Measurements from ENCODE around the gene PIWIL1. TPM values are rescaled to one million over a fixed set of nuclear protein-coding genes. Genes with fewer than 3 reads are reported as not detected.

The PIWIL1 gene
- total RNA-seq, 4 donors from 2014 or later = 0.55 TPM; not detected in 3

GRCh38 chr12:130385193-130385592, 47.5 kb downstream of the PIWIL1 start:
- Histone ChIP-seq H3K27ac (no peak overlapping the region), H3K9me3 (no peaks in the 10 kb centered on the region), H3K27me3 (no peaks in the 10 kb centered on the region), H3K4me3 (no peak overlapping the region), H3K36me3 (no peaks in the 10 kb centered on the region), H3K4me1 (no peaks in the 10 kb centered on the region)
- intact Hi-C loops (cut with DNase I; ENCODE audit: low total_unique reads) = no loop called here
- TF ChIP-seq EP300 (IDR thresholded peaks at IDR 0.05; ENCODE audit: low read depth) (no peak), CTCF (IDR thresholded peaks at IDR 0.05) (no peak), POLR2A (IDR thresholded peaks at IDR 0.05) (no peak), POLR2AphosphoS5 (IDR thresholded peaks at IDR 0.05) (no peak)
- no peak for DNase-seq
- in situ Hi-C loops (cut with MboI; ENCODE audit: low pct_ligation_motif_present in 1 of 4, low pct_unique_long_range_greater_than_20kb in 1 of 4, low sequenced_read_pairs in 3 of 4) = no loop called here
- 65 to 71% methylated on average over 4 of the region's 4 CpGs for WGBS, 2 donors (ENCODE audit: low coverage in 1 of 2)

- WGBS, 2 donors (ENCODE audit: low coverage in 1 of 2) = 63 to 68% methylated on average over 8 to 14 of the region's 14 CpGs
- DNase-seq = no peak
- no peaks in the 10 kb centered on the region for H3K4me1 ChIP-seq
- intact Hi-C loops (cut with DNase I; ENCODE audit: low total_unique reads) (no loop called here), in situ Hi-C loops (cut with MboI; ENCODE audit: low pct_ligation_motif_present in 1 of 4, low pct_unique_long_range_greater_than_20kb in 1 of 4, low sequenced_read_pairs in 3 of 4) (no loop called here)
- H3K27ac ChIP-seq = no peak overlapping the region
- H3K9me3 ChIP-seq = no peaks in the 10 kb centered on the region
- H3K27me3 ChIP-seq = no peaks in the 10 kb centered on the region
- no peak for TF ChIP-seq POLR2AphosphoS5 (IDR thresholded peaks at IDR 0.05)
- no peaks in the 10 kb centered on the region for H3K36me3 ChIP-seq
- H3K4me3 ChIP-seq = no peak overlapping the region
These were observed 53.5 kb downstream of the PIWIL1 start for GRCh38 chr12:130391186-130391585.

DNA sequence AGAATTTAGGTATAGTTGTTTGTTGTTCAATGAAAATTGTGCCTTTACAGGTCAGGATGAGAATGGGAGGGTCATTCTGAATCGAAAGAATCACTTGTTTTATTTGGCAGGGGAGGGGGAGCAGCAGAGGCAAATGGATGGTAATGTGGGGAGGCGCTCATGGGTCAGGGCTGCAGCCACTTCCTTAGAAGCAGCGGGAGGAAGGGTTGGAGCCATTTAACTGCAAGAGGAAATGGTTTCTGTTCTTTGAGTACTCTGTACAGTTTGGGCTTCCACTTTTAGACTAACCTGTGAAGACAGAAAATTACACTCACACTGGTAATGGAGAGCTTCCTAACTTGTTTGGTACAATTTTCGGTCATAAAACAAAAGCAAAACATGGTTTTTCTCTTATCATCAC, 57.2 kb downstream of the PIWIL1 start:
- Histone ChIP-seq H3K27ac (no peak overlapping the region), H3K9me3 (no peaks in the 10 kb centered on the region), H3K27me3 (no peaks in the 10 kb centered on the region), H3K36me3 (no peaks in the 10 kb centered on the region), H3K4me1 (no peaks in the 10 kb centered on the region), H3K4me3 (no peak overlapping the region)
- in situ Hi-C loops (cut with MboI; ENCODE audit: low pct_ligation_motif_present in 1 of 4, low pct_unique_long_range_greater_than_20kb in 1 of 4, low sequenced_read_pairs in 3 of 4) = no loop called here
- TF ChIP-seq CTCF (IDR thresholded peaks at IDR 0.05) = no peak
- DNase-seq = no peak
- intact Hi-C loops (cut with DNase I; ENCODE audit: low total_unique reads) = no loop called here
- WGBS, 2 donors (ENCODE audit: low coverage in 1 of 2) = 58 to 82% methylated on average over 4 of the region's 4 CpGs

DNA sequence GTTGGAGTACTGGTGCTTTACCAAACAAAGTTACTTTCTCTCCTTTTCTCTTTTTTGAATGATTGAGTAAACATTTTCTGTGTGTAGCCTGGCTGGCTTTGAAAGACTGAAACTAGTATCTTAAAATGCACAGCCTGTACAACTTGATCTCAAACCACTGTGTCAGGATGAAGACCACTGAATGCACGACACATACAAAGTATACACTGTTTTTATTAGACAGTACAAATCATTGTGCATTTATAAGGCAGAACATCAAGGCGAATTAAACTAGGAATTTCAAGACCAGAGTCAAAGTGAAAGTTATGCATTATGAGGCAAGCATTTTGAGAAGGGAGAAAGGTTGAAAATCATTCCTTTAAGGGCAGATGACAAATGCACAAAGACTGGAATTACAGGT, 59.0 kb downstream of the PIWIL1 start:
- intact Hi-C loops (cut with DNase I; ENCODE audit: low total_unique reads) = no loop called here
- WGBS, 2 donors (ENCODE audit: low coverage in 1 of 2) = 49 to 68% methylated on average over 2 of the region's 2 CpGs

More for the DNA sequence above, 59.0 kb downstream of the PIWIL1 start:
- no peaks in the 10 kb centered on the region for H3K4me1 ChIP-seq
- no peak overlapping the region for H3K4me3 ChIP-seq
- H3K27ac ChIP-seq = no peak overlapping the region
- no peaks in the 10 kb centered on the region for H3K36me3 ChIP-seq
- DNase-seq = no peak
- H3K9me3 ChIP-seq = no peaks in the 10 kb centered on the region
- in situ Hi-C loops (cut with MboI; ENCODE audit: low pct_ligation_motif_present in 1 of 4, low pct_unique_long_range_greater_than_20kb in 1 of 4, low sequenced_read_pairs in 3 of 4) = no loop called here
- TF ChIP-seq POLR2A (IDR thresholded peaks at IDR 0.05) (no peak), POLR2AphosphoS5 (IDR thresholded peaks at IDR 0.05) (no peak), CTCF (IDR thresholded peaks at IDR 0.05) (no peak), EP300 (IDR thresholded peaks at IDR 0.05; ENCODE audit: low read depth) (no peak)
- no peaks in the 10 kb centered on the region for H3K27me3 ChIP-seq

Data from transverse colon (tissue), 4 donors.